GM12801 (cell line): ENCODE measurements around the gene TCHP.

Experiments
- CTCF ChIP-seq: IDR thresholded peaks from one replicate; pipeline ENCODE4 v1.5.1; 2011; ENCODE audit warnings: control low read depth; ENCODE audit not compliant: insufficient read length; ENCODE audit errors: extremely low read depth

The TCHP gene

GRCh38 chr12:109910969-109911348 is 10.9 kb downstream of the TCHP start:
- TF ChIP-seq CTCF = no peak

GRCh38 chr12:109912855-109913321 is 12.8 kb downstream of the TCHP start:
- no peak for TF ChIP-seq CTCF

GRCh38 chr12:109914461-109914860 is 14.4 kb downstream of the TCHP start:
- no peak for TF ChIP-seq CTCF

- no peak for TF ChIP-seq CTCF
Observed at GRCh38 chr12:109915171-109916040, 15.3 kb downstream of the TCHP start.

- no peak for TF ChIP-seq CTCF
Observed at GRCh38 chr12:109916045-109916444, 16.0 kb downstream of the TCHP start.

GRCh38 chr12:109919456-109919855 is 19.4 kb downstream of the TCHP start:
- no peak for TF ChIP-seq CTCF

- TF ChIP-seq CTCF = no peak
Observed at GRCh38 chr12:109920261-109920780, 20.2 kb downstream of the TCHP start.
